Measurements from ENCODE around the gene LAPTM5. TPM values are rescaled to one million over a fixed set of nuclear protein-coding genes. Genes with fewer than 3 reads are reported as not detected.

Gene LAPTM5
- total RNA-seq, 4 donors from 2014 or later: 2.3 to 14.8 (median 10.1) TPM

GRCh38 chr1:30696831-30697230 lies 60.7 kb downstream of the LAPTM5 start:
- intact Hi-C loops (cut with DNase I; ENCODE audit: low total_unique reads) (no loop called here), in situ Hi-C loops (cut with MboI; ENCODE audit: low sequenced_read_pairs in 4 of 4) (loop anchor here in 3 of 4 donors (25.0 kb wide), 4 partner anchors 910 to 1910 kb away; partner anchors contain the start of genes MECR (in 1 of the 3) and PTPRU (in 1 of the 3))
- Histone ChIP-seq H3K27ac (no peak overlapping the region), H3K27me3 (no peaks in the 10 kb centered on the region), H3K36me3 (no peaks in the 10 kb centered on the region), H3K4me3 (no peak overlapping the region), H3K9me3 (no peaks in the 10 kb centered on the region), H3K4me1 (peaks cover 0 to 5% of the 10 kb centered on the region in 2 donors)
- DNase-seq: no peak
- ATAC-seq: no peak
- no peak for TF ChIP-seq CTCF (IDR thresholded peaks at IDR 0.05 in 4 of 5, conservative IDR thresholded peaks at IDR 0.05 in 1 of 5)
- no peak for TF ChIP-seq POLR2A (IDR thresholded peaks at IDR 0.05)

GRCh38 chr1:30695439-30695841 lies 62.1 kb downstream of the LAPTM5 start:
- ATAC-seq (peak; percentile 57 to 66), DNase-seq (peak in 1 of 2 donors; percentile 50)
- H3K36me3 ChIP-seq: no peaks in the 10 kb centered on the region
- TF ChIP-seq CTCF (IDR thresholded peaks at IDR 0.05 in 4 of 5, conservative IDR thresholded peaks at IDR 0.05 in 1 of 5) (no peak), POLR2A (IDR thresholded peaks at IDR 0.05) (no peak)
- no peak overlapping the region for H3K4me3 ChIP-seq
- no peaks in the 10 kb centered on the region for H3K9me3 ChIP-seq
- peaks cover 0 to 5% of the 10 kb centered on the region in 2 donors for H3K4me1 ChIP-seq
- H3K27ac ChIP-seq: no peak overlapping the region
- in situ Hi-C loops (cut with MboI; ENCODE audit: low sequenced_read_pairs in 4 of 4): loop anchor here in 3 of 4 donors (25.0 kb wide), 4 partner anchors 908 to 1908 kb away; partner anchors contain the start of genes MECR (in 1 of the 3) and PTPRU (in 1 of the 3)
- intact Hi-C loops (cut with DNase I; ENCODE audit: low total_unique reads): no loop called here
- H3K27me3 ChIP-seq: no peaks in the 10 kb centered on the region

- no peak for TF ChIP-seq CTCF (IDR thresholded peaks at IDR 0.05 in 4 of 5, conservative IDR thresholded peaks at IDR 0.05 in 1 of 5)
- no peak for TF ChIP-seq POLR2A (IDR thresholded peaks at IDR 0.05)
- DNase-seq (no peak), ATAC-seq (no peak)
- in situ Hi-C loops (cut with MboI; ENCODE audit: low sequenced_read_pairs in 4 of 4) (loop anchor here in 3 of 4 donors (25.0 kb wide), 4 partner anchors 907 to 1907 kb away; partner anchors contain the start of genes MECR (in 1 of the 3) and PTPRU (in 1 of the 3)), intact Hi-C loops (cut with DNase I; ENCODE audit: low total_unique reads) (no loop called here)
- Histone ChIP-seq H3K9me3 (no peaks in the 10 kb centered on the region), H3K27me3 (no peaks in the 10 kb centered on the region), H3K4me1 (peaks cover 0 to 5% of the 10 kb centered on the region in 2 donors), H3K4me3 (no peak overlapping the region), H3K27ac (no peak overlapping the region), H3K36me3 (no peaks in the 10 kb centered on the region)
Measured at GRCh38 chr1:30694280-30695175, 63.0 kb downstream of the LAPTM5 start.

GRCh38 chr1:30693822-30694221 lies 63.8 kb downstream of the LAPTM5 start:
- no peaks in the 10 kb centered on the region for H3K27me3 ChIP-seq
- TF ChIP-seq POLR2A (IDR thresholded peaks at IDR 0.05) (no peak), CTCF (IDR thresholded peaks at IDR 0.05 in 4 of 5, conservative IDR thresholded peaks at IDR 0.05 in 1 of 5) (no peak)
- peaks cover 0 to 5% of the 10 kb centered on the region in 2 donors for H3K4me1 ChIP-seq
- DNase-seq: no peak
- no peaks in the 10 kb centered on the region for H3K36me3 ChIP-seq
- ATAC-seq: no peak
- no peak overlapping the region for H3K27ac ChIP-seq
- no peaks in the 10 kb centered on the region for H3K9me3 ChIP-seq
- in situ Hi-C loops (cut with MboI; ENCODE audit: low sequenced_read_pairs in 4 of 4) (loop anchor here in 3 of 4 donors (25.0 kb wide), 4 partner anchors 907 to 1907 kb away; partner anchors contain the start of genes MECR (in 1 of the 3) and PTPRU (in 1 of the 3)), intact Hi-C loops (cut with DNase I; ENCODE audit: low total_unique reads) (no loop called here)
- H3K4me3 ChIP-seq: no peak overlapping the region

All from gastrocnemius medialis (tissue), 4 donors.